Measurements from ENCODE around the gene DNAAF5. TPM values are rescaled to one million over a fixed set of nuclear protein-coding genes. Genes with fewer than 3 reads are reported as not detected.

The DNAAF5 gene
- total and polyA plus RNA-seq, 2 of the 4 experiments (the other 2 are of a cell fraction) = 12.4 to 32.6 TPM

DNA sequence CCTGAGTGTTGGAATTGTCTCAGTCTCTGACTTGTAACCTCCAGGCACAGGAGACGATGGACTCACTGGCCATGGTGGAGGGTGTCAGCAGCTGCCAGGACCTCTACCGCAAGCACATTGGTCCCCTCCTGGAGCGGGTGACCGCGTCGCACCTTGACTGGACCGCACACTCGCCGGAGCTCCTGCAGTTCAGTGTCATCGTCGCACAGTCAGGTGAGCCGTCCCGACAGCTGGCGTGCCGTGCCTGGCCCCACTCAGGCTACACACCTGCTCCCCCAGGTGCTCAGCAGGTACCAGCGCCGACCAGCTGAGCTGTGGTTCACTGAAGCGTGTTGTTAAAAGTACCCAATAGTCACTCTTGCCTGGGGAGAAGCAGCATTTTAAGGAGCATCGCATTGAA lies 37.3 kb downstream of the DNAAF5 start:
- Histone ChIP-seq H3K27me3 (ENCODE audit: control insufficient read depth, insufficient read depth, low read length) (no peaks in the 10 kb centered on the region), H3K4me1 (ENCODE audit: control insufficient read depth, insufficient read depth, low read length) (no peaks in the 10 kb centered on the region), H3K23ac (ENCODE audit: low read depth, low read length) (no peak overlapping the region), H3K56ac (ENCODE audit: extremely low read depth, insufficient read depth, low read length) (no peak overlapping the region), H3K4me2 (ENCODE audit: low read depth, low read length) (no peak overlapping the region), H2AK5ac (ENCODE audit: low read depth, low read length) (no peak overlapping the region), H4K5ac (ENCODE audit: low read depth, low read length) (no peak overlapping the region), H3K18ac (ENCODE audit: low read depth, low read length) (no peak overlapping the region), H4K20me1 (ENCODE audit: insufficient read depth, low read length) (no peaks in the 10 kb centered on the region), H3K9me3 (ENCODE audit: control insufficient read depth, insufficient read depth, low read length) (no peaks in the 10 kb centered on the region), H2BK15ac (ENCODE audit: low read depth, low read length) (no peak overlapping the region), H4K91ac (ENCODE audit: insufficient read depth, low read depth, low read length) (no peak overlapping the region), H3K9me1 (ENCODE audit: insufficient read depth, low read length) (no peaks in the 10 kb centered on the region; the same call in 1 of the 2 replicates), H3K79me1 (ENCODE audit: low read depth in 1 of 2, low read length in 2 of 2) (no peaks in the 10 kb centered on the region), H2BK120ac (ENCODE audit: low read depth, low read length) (no peak overlapping the region), H2BK5ac (ENCODE audit: low read depth, low read length, poor library complexity, severe bottlenecking) (no peak overlapping the region), H3K36me3 (ENCODE audit: control insufficient read depth, insufficient read depth, low read length) (peaks cover 39% of the 10 kb centered on the region), H2BK20ac (ENCODE audit: low read depth, low read length) (no peak overlapping the region), H2AK9ac (replicated peaks; ENCODE audit: low read depth, low read length, poor library complexity) (no peak overlapping the region), H4K8ac (ENCODE audit: low read depth in 2 of 2, low read length in 2 of 2) (no peak overlapping the region), H3K9ac (ENCODE audit: low read depth, low read length) (no peak overlapping the region), H3K14ac (replicated peaks; ENCODE audit: low read depth, low read length) (no peak overlapping the region), H3K4me3 (ENCODE audit: insufficient read depth, low read depth, low read length) (no peak overlapping the region), H3K27ac (ENCODE audit: insufficient read depth, low read length) (no peak overlapping the region), H2AFZ (replicated peaks; ENCODE audit: low read length, poor library complexity) (no peak overlapping the region), H3K4ac (ENCODE audit: low read depth, low read length) (no peak overlapping the region)
- TF ChIP-seq NFE2L2 (IDR thresholded peaks at IDR 0.05; ENCODE audit: low read depth, low read length) (no peak), MAFK (IDR thresholded peaks at IDR 0.05; ENCODE audit: low read depth, low read length) (no peak), BHLHE40 (IDR thresholded peaks at IDR 0.05; ENCODE audit: low read depth, low read length) (no peak), RFX5 (IDR thresholded peaks at IDR 0.05; ENCODE audit: low read depth, low read length) (no peak), RCOR1 (IDR thresholded peaks at IDR 0.05; ENCODE audit: insufficient replicate concordance, low read length) (no peak), MAZ (IDR thresholded peaks at IDR 0.05; ENCODE audit: borderline replicate concordance, low read depth, low read length) (no peak), SMC3 (IDR thresholded peaks at IDR 0.05; ENCODE audit: low read depth, low read length) (no peak), FOS (IDR thresholded peaks at IDR 0.05; ENCODE audit: low read depth, low read length) (no peak), POLR2A (IDR thresholded peaks at IDR 0.05; ENCODE audit: low read depth, low read length) (no peak), CHD1 (IDR thresholded peaks at IDR 0.05; ENCODE audit: low read depth, low read length) (no peak)
- TF ChIP-seq, protein P1, sequence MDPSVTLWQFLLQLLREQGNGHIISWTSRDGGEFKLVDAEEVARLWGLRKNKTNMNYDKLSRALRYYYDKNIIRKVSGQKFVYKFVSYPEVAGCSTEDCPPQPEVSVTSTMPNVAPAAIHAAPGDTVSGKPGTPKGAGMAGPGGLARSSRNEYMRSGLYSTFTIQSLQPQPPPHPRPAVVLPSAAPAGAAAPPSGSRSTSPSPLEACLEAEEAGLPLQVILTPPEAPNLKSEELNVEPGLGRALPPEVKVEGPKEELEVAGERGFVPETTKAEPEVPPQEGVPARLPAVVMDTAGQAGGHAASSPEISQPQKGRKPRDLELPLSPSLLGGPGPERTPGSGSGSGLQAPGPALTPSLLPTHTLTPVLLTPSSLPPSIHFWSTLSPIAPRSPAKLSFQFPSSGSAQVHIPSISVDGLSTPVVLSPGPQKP (IDR thresholded peaks at IDR 0.05; ENCODE audit: borderline replicate concordance, low read depth, low read length) = no peak
- TF ChIP-seq, protein P2, sequence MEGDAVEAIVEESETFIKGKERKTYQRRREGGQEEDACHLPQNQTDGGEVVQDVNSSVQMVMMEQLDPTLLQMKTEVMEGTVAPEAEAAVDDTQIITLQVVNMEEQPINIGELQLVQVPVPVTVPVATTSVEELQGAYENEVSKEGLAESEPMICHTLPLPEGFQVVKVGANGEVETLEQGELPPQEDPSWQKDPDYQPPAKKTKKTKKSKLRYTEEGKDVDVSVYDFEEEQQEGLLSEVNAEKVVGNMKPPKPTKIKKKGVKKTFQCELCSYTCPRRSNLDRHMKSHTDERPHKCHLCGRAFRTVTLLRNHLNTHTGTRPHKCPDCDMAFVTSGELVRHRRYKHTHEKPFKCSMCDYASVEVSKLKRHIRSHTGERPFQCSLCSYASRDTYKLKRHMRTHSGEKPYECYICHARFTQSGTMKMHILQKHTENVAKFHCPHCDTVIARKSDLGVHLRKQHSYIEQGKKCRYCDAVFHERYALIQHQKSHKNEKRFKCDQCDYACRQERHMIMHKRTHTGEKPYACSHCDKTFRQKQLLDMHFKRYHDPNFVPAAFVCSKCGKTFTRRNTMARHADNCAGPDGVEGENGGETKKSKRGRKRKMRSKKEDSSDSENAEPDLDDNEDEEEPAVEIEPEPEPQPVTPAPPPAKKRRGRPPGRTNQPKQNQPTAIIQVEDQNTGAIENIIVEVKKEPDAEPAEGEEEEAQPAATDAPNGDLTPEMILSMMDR (conservative IDR thresholded peaks at IDR 0.05; ENCODE audit: low read depth, low read length) = no peak
- POLR2A ChIA-PET (ENCODE audit: unreplicated experiment) = no interaction called here
- dilution Hi-C loops (cut with HindIII; ENCODE audit: low sequenced_read_pairs, unreplicated experiment) (no loop called here), in situ Hi-C loops (cut with MboI; ENCODE audit: low sequenced_read_pairs) (no loop called here), intact Hi-C loops (cut with micrococcal nuclease) (no loop called here)
- CTCF ChIA-PET = no interaction called here
- BruUV-seq (replicated peaks) = no TSS peak
- 94% methylated on average over 5 of the region's 19 CpGs; no CpG with 5 or more reads in 1 of the 2 experiments for WGBS, 2 experiments (ENCODE audit: extremely low coverage in 2 of 2, insufficient read length in 1 of 2)
- ATAC-seq (ENCODE audit: low read depth) (no peak), DNase-seq (no peak)
